Measurements from ENCODE around the gene PRKD2. TPM values are rescaled to one million over a fixed set of nuclear protein-coding genes. Genes with fewer than 3 reads are reported as not detected.
A peak's percentile ranks its signal among the peaks of the same experiment; 100 is the strongest.

PRKD2 gene
- polyA plus RNA-seq, 3 donors = 6.5 to 46.9 (median 8.1) TPM

DNA sequence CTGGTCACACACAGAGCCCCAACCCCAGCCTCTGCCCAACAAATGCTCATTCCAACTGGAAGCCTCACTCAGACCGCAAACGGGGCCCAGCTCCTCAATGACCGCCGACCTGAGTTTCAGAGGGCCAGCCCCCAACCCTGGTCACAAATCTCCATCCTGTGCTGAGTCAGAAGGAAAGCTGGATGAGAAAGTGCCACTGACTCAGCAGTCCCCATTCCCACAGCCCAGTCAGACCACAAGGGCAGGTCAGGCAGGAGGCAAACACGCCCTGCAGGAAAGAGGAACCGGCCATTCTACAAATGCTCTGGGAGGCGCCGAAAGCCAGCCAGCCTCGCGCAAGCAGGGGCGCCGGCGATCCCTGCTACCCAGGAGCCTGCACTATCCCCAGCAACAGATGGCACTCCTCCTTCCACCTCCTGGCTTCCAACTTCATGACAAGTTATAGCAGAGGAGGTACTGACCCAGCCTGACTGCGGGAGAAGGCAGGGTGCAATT lies 14.1 kb upstream of the PRKD2 start:
- peak overlapping the region; percentile 78 to 94 for H3K4me3 Mint-ChIP-seq
- peaks cover under 1 to 2% (median 2%) of the 10 kb centered on the region in 3 donors for H3K27me3 Mint-ChIP-seq (ENCODE audit: low read depth in 3 of 3)
- Histone ChIP-seq H3K79me2 (ENCODE audit: insufficient read depth, low read length) (peaks cover 38% of the 10 kb centered on the region), H3K4me3 (replicated peaks in 1 of 3; ENCODE audit: low read depth in 2 of 3, low read length in 3 of 3) (peak overlapping the region; percentile 18 to 73 (median 39)), H3K4me1 (ENCODE audit: control insufficient read depth in 1 of 2, insufficient read depth in 2 of 2, low read length in 2 of 2) (peaks cover 69 to 78% of the 10 kb centered on the region in 2 donors), H3K9ac (ENCODE audit: insufficient read depth, low read length, poor library complexity, severe bottlenecking) (peak overlapping the region; percentile 57), H2AFZ (ENCODE audit: insufficient read depth, low read depth, low read length, poor library complexity, severe bottlenecking) (no peak overlapping the region), H4K20me1 (ENCODE audit: insufficient read depth, low read length) (peaks cover 66% of the 10 kb centered on the region), H3K9me3 (replicated peaks in 1 of 2; ENCODE audit: control insufficient read depth in 1 of 2, insufficient read depth in 1 of 2, low read length in 2 of 2) (no peaks in the 10 kb centered on the region), H3K27me3 (ENCODE audit: control insufficient read depth in 2 of 2, insufficient read depth in 2 of 2, low read length in 2 of 2) (no peaks in the 10 kb centered on the region), H3K36me3 (replicated peaks in 1 of 2; ENCODE audit: control insufficient read depth in 1 of 2, insufficient read depth in 2 of 2, low read length in 2 of 2) (peaks cover 47 to 55% of the 10 kb centered on the region in 2 donors), H3K4me2 (replicated peaks; ENCODE audit: extremely low read depth, low read length, poor library complexity, severe bottlenecking) (peak overlapping the region; percentile 82), H3K27ac (ENCODE audit: low read depth in 1 of 2, low read length in 2 of 2) (peak overlapping the region; percentile 89 to 91)
- TF ChIP-seq, protein P1, sequence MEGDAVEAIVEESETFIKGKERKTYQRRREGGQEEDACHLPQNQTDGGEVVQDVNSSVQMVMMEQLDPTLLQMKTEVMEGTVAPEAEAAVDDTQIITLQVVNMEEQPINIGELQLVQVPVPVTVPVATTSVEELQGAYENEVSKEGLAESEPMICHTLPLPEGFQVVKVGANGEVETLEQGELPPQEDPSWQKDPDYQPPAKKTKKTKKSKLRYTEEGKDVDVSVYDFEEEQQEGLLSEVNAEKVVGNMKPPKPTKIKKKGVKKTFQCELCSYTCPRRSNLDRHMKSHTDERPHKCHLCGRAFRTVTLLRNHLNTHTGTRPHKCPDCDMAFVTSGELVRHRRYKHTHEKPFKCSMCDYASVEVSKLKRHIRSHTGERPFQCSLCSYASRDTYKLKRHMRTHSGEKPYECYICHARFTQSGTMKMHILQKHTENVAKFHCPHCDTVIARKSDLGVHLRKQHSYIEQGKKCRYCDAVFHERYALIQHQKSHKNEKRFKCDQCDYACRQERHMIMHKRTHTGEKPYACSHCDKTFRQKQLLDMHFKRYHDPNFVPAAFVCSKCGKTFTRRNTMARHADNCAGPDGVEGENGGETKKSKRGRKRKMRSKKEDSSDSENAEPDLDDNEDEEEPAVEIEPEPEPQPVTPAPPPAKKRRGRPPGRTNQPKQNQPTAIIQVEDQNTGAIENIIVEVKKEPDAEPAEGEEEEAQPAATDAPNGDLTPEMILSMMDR (IDR thresholded peaks at IDR 0.05) = no peak
- 1% methylated on average over 12 of the region's 14 CpGs for WGBS (ENCODE audit: insufficient coverage)
- H3K4me1 Mint-ChIP-seq = peaks cover 73% of the 10 kb centered on the region
- intact Hi-C loops (cut with micrococcal nuclease) = loop anchor here (2.0 to 5.0 kb wide), 3 partner anchors 14 to 114 kb away; partner anchors contain the start of gene PRKD2 (in 1 of the 2)
- H3K27ac Mint-ChIP-seq = peak overlapping the region; percentile 92 to 100 (median 98)
- H3K9me3 Mint-ChIP-seq = peaks cover 0 to 2% (median 0%) of the 10 kb centered on the region in 7 donors
- H3K36me3 Mint-ChIP-seq = peaks cover 63 to 72% of the 10 kb centered on the region in 2 donors
- DNase-seq = peak; percentile 88 to 95 (median 90)

DNA sequence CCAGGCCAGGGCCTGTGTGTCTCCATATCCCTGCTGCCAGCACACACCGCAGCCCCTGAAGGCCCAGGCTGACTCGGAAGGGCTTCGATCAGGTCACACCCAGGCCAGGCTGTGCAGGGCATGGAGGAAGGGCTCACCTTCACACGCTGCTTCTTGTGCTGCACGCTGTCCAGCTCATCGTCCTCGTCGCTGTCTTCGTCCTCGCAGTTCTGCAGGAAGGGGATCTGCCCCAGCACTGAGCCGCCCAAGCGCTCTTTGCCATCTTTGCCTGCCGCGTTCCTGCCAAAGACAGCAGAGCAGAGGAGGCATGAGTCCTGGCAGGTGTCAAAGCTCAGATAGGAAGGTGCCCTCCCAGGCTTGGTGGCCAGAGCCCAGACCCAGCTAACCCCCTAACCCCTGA lies 13.7 kb upstream of the PRKD2 start:
- Histone ChIP-seq H3K27ac (ENCODE audit: low read depth in 1 of 2, low read length in 2 of 2) (peak overlapping the region; percentile 89 to 91), H2AFZ (ENCODE audit: insufficient read depth, low read depth, low read length, poor library complexity, severe bottlenecking) (no peak overlapping the region), H4K20me1 (ENCODE audit: insufficient read depth, low read length) (peaks cover 70% of the 10 kb centered on the region), H3K4me3 (replicated peaks in 1 of 3; ENCODE audit: low read depth in 2 of 3, low read length in 3 of 3) (peak overlapping the region in 1 of 3 experiments; percentile 73), H3K4me2 (replicated peaks; ENCODE audit: extremely low read depth, low read length, poor library complexity, severe bottlenecking) (peak overlapping the region; percentile 82), H3K27me3 (ENCODE audit: control insufficient read depth in 2 of 2, insufficient read depth in 2 of 2, low read length in 2 of 2) (no peaks in the 10 kb centered on the region), H3K9me3 (replicated peaks in 1 of 2; ENCODE audit: control insufficient read depth in 1 of 2, insufficient read depth in 1 of 2, low read length in 2 of 2) (no peaks in the 10 kb centered on the region), H3K4me1 (ENCODE audit: control insufficient read depth in 1 of 2, insufficient read depth in 2 of 2, low read length in 2 of 2) (peaks cover 68 to 73% of the 10 kb centered on the region in 2 donors), H3K79me2 (ENCODE audit: insufficient read depth, low read length) (peaks cover 40% of the 10 kb centered on the region), H3K36me3 (replicated peaks in 1 of 2; ENCODE audit: control insufficient read depth in 1 of 2, insufficient read depth in 2 of 2, low read length in 2 of 2) (peaks cover 51 to 59% of the 10 kb centered on the region in 2 donors), H3K9ac (ENCODE audit: insufficient read depth, low read length, poor library complexity, severe bottlenecking) (peak overlapping the region; percentile 57)
- WGBS (ENCODE audit: insufficient coverage) = 91% methylated on average over 14 of the region's 14 CpGs
- no peak for DNase-seq
- Mint-ChIP-seq H3K27ac (peak overlapping the region; percentile 92 to 100 (median 98)), H3K9me3 (peaks cover 0 to 2% (median 0%) of the 10 kb centered on the region in 7 donors), H3K4me1 (peaks cover 72% of the 10 kb centered on the region), H3K27me3 (ENCODE audit: low read depth in 3 of 3) (peaks cover 2% of the 10 kb centered on the region in 3 donors), H3K4me3 (peak overlapping the region; percentile 78 to 94), H3K36me3 (peaks cover 67 to 74% of the 10 kb centered on the region in 2 donors)
- intact Hi-C loops (cut with micrococcal nuclease) = loop anchor here (2.0 to 5.0 kb wide), 3 partner anchors 14 to 113 kb away; partner anchors contain the start of gene PRKD2 (in 1 of the 2)
- TF ChIP-seq, protein P1 (IDR thresholded peaks at IDR 0.05) = no peak
